22Rv1 (cell line): ENCODE measurements around the gene TAF9B.

Source experiments
- ZFX ChIP-seq: fragments of 450-650 bp; IDR thresholded peaks from 2 replicates; pipeline ENCODE4 v1.6.1; 2017; ENCODE audit warnings: antibody characterized with exemption, borderline replicate concordance
- TF ChIP-seq, protein P1 (sequence below): fragments of 450-650 bp; IDR thresholded peaks from 2 replicates; pipeline ENCODE4 v1.5.1; 2017; ENCODE audit warnings: mild to moderate bottlenecking

DNA sequence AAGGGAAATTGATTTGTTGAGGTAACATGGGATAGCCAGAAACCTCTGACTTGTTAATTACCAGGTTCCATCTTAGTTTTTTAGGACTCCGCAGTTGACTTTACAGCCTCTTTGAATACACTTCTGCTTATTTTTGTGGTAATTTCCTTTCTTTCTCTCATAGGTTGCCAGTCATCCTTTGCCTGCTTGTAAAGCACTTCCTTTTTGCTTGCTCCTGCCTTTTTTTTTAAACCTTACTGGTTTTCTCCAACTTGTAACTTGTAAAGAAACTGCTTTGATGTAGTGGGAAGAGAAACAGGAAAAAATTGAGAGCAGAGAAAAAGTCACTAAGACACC is 32.8 kb downstream of the TAF9B start:
- TF ChIP-seq, protein P1, sequence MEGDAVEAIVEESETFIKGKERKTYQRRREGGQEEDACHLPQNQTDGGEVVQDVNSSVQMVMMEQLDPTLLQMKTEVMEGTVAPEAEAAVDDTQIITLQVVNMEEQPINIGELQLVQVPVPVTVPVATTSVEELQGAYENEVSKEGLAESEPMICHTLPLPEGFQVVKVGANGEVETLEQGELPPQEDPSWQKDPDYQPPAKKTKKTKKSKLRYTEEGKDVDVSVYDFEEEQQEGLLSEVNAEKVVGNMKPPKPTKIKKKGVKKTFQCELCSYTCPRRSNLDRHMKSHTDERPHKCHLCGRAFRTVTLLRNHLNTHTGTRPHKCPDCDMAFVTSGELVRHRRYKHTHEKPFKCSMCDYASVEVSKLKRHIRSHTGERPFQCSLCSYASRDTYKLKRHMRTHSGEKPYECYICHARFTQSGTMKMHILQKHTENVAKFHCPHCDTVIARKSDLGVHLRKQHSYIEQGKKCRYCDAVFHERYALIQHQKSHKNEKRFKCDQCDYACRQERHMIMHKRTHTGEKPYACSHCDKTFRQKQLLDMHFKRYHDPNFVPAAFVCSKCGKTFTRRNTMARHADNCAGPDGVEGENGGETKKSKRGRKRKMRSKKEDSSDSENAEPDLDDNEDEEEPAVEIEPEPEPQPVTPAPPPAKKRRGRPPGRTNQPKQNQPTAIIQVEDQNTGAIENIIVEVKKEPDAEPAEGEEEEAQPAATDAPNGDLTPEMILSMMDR, result no peak
- TF ChIP-seq ZFX, result no peak
